Mononuclear cell (primary cell): ENCODE results near the gene FGFR3. TPM values are rescaled to one million over a fixed set of nuclear protein-coding genes. Genes with fewer than 3 reads are reported as not detected.

Experiments used
- H3K27me3 ChIP-seq: 2 replicates; pipeline ENCODE4 v1.6.0; 2011; ENCODE audit warnings: low read length, control low read depth; ENCODE audit not compliant: insufficient read depth
- H3K4me1 ChIP-seq: 2 replicates; pipeline ENCODE4 v1.5.1; 2011; ENCODE audit warnings: mild to moderate bottlenecking, low read length, control low read depth; ENCODE audit not compliant: insufficient read depth
- H3K4me3 ChIP-seq: 2 replicates; pipeline ENCODE4 v1.5.1; 2011; ENCODE audit warnings: mild to moderate bottlenecking, low read length, moderate library complexity
- H3K9me3 ChIP-seq: 2 replicates; pipeline ENCODE4 v1.5.1; 2011; ENCODE audit warnings: low read depth, mild to moderate bottlenecking, control low read depth, low read length
- total RNA-seq: library from RNA; depleted of rRNA; stranded (reverse); fragments of >200 nt; gene quantifications from one replicate; pipeline ENCODE4 v1.2.3, GENCODE V29; 2012

The FGFR3 gene
- total RNA-seq, 1 donor = under 0.01 TPM

- H3K4me3 ChIP-seq = no peak overlapping the region
- no peaks in the 10 kb centered on the region for H3K9me3 ChIP-seq
- H3K4me1 ChIP-seq = no peaks in the 10 kb centered on the region
- H3K27me3 ChIP-seq = no peaks in the 10 kb centered on the region
These were observed 13.7 kb downstream of the FGFR3 start for GRCh38 chr4:1806596-1807331.

- no peak overlapping the region for H3K4me3 ChIP-seq
- no peaks in the 10 kb centered on the region for H3K4me1 ChIP-seq
- H3K27me3 ChIP-seq = no peaks in the 10 kb centered on the region
- no peaks in the 10 kb centered on the region for H3K9me3 ChIP-seq
These were observed 14.3 kb downstream of the FGFR3 start for GRCh38 chr4:1807332-1807777.

DNA sequence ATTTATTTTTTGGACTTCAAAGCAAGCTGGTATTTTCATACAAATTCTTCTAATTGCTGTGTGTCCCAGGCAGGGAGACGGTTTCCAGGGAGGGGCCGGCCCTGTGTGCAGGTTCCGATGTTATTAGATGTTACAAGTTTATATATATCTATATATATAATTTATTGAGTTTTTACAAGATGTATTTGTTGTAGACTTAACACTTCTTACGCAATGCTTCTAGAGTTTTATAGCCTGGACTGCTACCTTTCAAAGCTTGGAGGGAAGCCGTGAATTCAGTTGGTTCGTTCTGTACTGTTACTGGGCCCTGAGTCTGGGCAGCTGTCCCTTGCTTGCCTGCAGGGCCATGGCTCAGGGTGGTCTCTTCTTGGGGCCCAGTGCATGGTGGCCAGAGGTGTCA is 15.3 kb downstream of the FGFR3 start:
- no peaks in the 10 kb centered on the region for H3K27me3 ChIP-seq
- H3K4me1 ChIP-seq = no peaks in the 10 kb centered on the region
- no peaks in the 10 kb centered on the region for H3K9me3 ChIP-seq
- no peak overlapping the region for H3K4me3 ChIP-seq

DNA sequence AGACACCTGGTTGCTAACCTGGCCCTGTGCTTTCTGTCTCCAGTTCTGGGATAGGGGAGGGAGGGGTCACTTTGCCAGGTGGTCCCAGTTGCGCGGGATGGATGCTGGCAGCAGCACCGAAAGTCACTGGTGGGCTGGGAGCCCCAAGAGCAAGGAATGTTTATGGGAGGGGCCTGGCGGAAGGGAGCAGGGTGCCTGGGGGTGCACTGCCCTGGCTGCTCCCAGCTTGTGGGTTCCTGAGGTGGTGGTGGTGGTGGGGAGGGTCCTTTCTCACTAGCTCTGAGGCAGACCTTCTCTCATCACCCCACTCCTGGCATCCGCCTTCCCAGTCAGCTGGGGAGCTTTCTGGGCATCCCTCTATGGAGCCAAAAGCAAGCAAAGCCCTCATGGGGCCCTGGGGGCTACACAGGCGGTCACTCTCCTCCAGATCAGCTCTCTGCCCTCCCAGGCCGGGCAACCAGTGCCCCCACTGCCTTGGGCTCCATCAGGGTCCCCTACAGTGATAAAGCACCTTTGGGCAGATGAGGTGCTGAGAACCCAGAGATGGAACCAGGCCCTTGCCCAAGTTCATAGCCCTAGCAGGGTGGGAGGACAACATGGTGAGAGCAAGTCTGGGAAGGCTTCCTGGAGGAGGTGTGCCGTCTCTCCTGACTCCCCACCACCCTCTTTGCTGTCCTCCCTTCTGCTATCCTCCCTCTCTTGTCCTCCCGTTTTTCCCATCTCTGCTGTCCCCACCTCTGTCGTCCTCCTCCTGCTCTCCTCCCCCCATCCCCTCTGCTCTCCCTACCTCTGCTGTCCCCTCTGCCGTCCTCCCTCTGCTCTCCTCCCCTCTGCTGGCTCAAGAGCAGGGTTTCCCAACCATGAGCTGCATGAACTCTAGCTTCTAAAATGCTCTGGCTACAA is 16.0 kb downstream of the FGFR3 start:
- Histone ChIP-seq H3K9me3 (no peaks in the 10 kb centered on the region), H3K4me1 (no peaks in the 10 kb centered on the region), H3K4me3 (no peak overlapping the region), H3K27me3 (no peaks in the 10 kb centered on the region)

DNA sequence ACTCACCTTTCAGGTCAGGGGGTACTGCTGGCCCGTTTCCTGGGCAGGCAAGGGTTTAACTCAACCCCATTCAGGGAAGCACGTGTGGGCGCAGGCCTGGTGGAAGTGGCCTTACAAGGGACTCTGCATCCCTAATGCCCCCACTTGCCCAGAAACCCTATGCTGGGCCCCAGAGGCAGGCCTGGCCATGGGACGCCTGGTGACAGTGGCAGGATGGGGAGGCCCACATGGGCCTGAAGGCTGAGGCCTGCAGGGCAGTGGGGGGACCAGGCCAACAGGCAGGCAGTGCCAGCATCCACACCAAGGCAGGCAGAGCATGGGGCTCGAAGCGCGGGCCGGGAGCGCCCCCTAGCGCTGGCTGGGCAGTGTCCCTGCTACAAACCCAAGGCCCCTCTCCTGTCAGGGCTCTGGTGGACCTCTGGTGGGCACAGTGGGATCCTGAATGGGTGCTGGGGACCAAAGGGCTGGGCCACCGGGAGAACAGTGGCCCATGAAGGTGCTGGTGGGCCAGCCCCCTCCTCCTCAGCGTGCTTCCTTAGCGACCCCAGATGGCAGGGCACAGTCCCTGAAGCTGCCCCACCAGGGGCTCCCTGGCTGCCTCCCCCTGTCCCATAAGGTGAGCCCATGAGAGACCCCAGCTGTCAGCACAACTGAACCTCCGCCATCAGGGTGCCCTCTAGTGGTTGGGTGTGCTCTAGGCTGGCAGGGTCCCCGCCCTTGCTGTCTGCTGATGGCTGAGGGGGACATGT is 16.8 kb downstream of the FGFR3 start:
- Histone ChIP-seq H3K9me3 (no peaks in the 10 kb centered on the region), H3K27me3 (no peaks in the 10 kb centered on the region), H3K4me1 (no peaks in the 10 kb centered on the region), H3K4me3 (no peak overlapping the region)

DNA sequence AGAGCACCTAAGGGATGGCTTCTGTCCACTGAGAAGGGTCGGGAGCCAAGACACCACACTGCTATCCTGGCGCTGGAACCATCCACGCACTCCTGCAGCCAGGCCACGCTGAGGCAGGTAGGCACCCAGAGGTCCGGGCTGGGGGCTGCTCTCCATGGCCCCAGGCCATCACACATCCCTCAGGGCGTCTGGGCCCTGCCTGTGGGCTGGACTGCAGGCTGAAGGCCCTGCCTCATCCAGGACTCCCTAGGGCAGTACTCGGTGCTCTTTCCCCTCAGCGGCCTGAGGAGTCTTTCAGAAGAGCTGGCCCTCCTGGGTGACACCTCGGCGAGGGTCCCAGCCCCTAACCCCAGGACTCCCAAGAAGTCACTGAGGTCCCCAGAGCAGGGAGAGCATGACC is 17.7 kb downstream of the FGFR3 start:
- H3K27me3 ChIP-seq = no peaks in the 10 kb centered on the region
- no peaks in the 10 kb centered on the region for H3K4me1 ChIP-seq
- H3K9me3 ChIP-seq = no peaks in the 10 kb centered on the region
- no peak overlapping the region for H3K4me3 ChIP-seq

GRCh38 chr4:1812720-1813119 is 19.6 kb downstream of the FGFR3 start:
- Histone ChIP-seq H3K4me1 (no peaks in the 10 kb centered on the region), H3K27me3 (no peaks in the 10 kb centered on the region), H3K4me3 (no peak overlapping the region), H3K9me3 (no peaks in the 10 kb centered on the region)

DNA sequence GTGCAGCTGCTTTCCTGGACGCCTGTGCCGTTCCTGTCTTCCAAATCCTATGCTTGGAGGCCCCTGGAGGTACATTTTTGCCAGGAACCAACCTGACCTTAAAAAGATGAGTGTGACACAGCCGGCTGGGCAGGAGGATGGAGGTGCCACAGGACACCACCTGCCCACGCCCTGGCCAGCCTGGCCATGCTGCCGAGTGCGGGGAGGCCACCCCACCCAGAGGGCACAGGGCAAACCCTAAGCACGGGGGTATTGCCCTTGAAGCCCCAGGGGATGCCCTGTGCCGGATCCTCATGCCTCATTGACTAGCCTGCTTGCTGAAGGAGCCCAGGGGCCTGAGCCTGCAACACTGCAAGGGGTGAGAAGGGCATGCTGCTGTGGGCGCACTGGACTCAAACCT is 20.1 kb downstream of the FGFR3 start:
- H3K9me3 ChIP-seq = no peaks in the 10 kb centered on the region
- no peaks in the 10 kb centered on the region for H3K4me1 ChIP-seq
- no peak overlapping the region for H3K4me3 ChIP-seq
- H3K27me3 ChIP-seq = no peaks in the 10 kb centered on the region

DNA sequence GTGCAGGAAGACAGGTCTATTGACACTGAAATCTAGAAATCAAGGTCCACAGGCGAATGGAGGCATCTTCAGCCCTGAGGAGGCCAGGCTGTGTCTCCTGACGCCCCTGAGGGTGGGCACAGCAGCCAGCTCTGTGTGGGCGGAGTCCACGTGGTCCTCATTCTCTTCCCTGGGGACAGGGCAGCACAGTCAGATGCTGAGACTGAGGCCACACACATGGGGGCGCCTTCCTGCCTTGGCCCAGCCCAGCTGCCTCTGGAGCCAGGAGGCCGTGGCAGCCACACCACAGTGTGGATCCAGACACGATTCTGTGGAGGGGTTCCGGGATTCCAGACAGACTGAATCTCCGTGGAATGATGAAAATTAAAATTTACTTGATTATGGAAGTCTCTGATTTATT is 20.8 kb downstream of the FGFR3 start:
- Histone ChIP-seq H3K27me3 (no peaks in the 10 kb centered on the region), H3K4me3 (no peak overlapping the region), H3K9me3 (no peaks in the 10 kb centered on the region), H3K4me1 (no peaks in the 10 kb centered on the region)

- no peaks in the 10 kb centered on the region for H3K27me3 ChIP-seq
- no peak overlapping the region for H3K4me3 ChIP-seq
- no peaks in the 10 kb centered on the region for H3K9me3 ChIP-seq
- no peaks in the 10 kb centered on the region for H3K4me1 ChIP-seq
These were observed 21.4 kb downstream of the FGFR3 start for GRCh38 chr4:1814453-1814852.

DNA sequence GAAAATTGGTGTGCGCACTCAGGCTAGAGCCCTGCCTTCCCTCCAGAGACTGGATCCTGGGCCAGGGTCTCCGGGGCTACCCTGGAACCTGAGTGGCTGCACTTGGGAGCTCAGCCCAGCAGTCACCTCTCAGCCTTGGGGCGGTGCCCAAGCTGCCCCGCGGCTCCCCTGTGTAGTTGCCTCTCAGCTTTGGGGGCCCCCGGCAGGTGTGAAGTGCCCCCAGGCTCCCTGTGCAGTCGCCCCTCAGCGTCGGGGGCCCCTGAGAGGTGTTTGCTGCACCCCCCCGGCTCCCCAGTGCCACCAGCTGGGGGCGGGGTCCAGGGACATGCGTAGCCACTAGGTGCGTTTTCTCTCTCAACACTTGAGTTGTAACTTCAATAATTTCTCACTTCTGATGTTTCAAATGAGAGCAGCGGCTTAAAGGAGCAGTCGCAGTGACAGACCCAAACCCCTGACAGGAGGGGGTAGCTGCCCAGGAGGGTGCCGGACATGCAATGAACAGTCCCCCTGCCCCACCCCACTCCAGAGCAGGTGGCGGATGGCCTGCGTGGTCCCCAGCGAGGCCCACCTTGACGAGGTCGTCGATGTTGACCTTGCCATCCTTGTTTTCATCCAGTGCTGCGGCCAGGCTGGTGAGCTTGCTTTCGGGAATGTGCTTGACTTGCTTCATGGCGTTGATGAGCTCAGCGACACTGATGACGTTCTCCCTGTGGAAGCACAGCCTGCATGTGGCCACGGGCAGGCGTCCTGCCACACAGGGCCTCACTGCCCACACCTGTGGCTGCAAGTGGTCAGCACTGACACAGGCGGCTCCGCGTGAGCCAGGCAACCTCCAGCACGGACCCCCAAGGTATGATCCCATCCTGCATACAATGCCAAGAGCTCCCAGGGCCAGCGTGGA is 22.3 kb downstream of the FGFR3 start:
- H3K4me1 ChIP-seq = no peaks in the 10 kb centered on the region

GRCh38 chr4:1815997-1816860 is 23.1 kb downstream of the FGFR3 start:
- no peaks in the 10 kb centered on the region for H3K27me3 ChIP-seq
- H3K9me3 ChIP-seq = no peaks in the 10 kb centered on the region
- H3K4me1 ChIP-seq = no peaks in the 10 kb centered on the region
- H3K4me3 ChIP-seq = no peak overlapping the region

More for the DNA sequence above, 22.3 kb downstream of the FGFR3 start:
- H3K9me3 ChIP-seq = no peaks in the 10 kb centered on the region
- H3K27me3 ChIP-seq = no peaks in the 10 kb centered on the region
- H3K4me3 ChIP-seq = no peak overlapping the region

DNA sequence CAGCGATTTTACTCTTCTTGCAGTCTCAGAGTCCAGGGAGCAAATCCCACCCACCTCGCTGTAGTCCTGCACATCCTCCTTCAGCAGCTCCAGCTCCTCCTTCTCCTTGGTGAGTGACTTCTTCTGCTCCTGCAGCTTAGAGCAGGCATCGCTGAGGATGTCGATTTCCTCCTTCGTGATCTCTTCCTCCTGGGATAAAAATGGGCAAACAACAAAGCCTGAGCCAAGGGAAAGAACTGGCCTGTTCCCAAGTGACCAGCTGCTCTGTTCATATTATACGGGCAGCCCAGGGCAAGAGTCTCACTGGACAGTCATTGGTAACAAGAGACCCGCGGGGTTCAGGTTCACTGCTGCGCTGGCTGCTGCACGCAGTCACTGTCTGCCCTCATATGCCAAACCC is 26.2 kb downstream of the FGFR3 start:
- Histone ChIP-seq H3K27me3 (no peaks in the 10 kb centered on the region), H3K4me3 (no peak overlapping the region), H3K9me3 (no peaks in the 10 kb centered on the region), H3K4me1 (no peaks in the 10 kb centered on the region)
